GM21360 (cell line): ENCODE results near the gene ADAM22.
"Not testable (repeated sequence)": the region's sequence is repeated elsewhere in the genome, so short reads cannot be mapped to it uniquely, and the experiment has no call there.

ENCODE experiments used
- ATAC-seq: cut with Tn5 transposase; IDR thresholded peaks from one replicate; pipeline ENCODE4 v1.9.1; 2021; ENCODE audit warnings: mild to moderate bottlenecking, moderate library complexity; ENCODE audit not compliant: unreplicated experiment

ADAM22 gene

DNA sequence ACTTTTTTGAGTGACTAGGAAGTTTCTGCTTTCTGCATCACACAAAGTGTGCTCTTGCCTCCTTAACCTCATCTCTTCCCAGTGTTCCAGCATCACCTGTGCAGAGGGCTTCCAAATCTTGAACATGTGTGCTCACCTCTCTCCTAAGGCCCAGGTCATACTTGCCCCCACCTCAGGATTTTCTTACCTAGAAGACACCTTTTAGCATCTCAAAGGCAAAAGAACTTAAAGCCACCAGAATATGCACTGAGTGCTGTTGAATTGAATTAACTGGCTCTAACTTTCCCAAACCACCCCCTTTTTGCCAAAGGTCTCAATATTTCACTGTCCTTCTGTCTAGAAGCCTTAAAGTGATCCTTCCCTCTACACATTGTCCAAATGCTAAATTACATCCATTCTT, 219.3 kb downstream of the ADAM22 start:
- ATAC-seq, result no peak

DNA sequence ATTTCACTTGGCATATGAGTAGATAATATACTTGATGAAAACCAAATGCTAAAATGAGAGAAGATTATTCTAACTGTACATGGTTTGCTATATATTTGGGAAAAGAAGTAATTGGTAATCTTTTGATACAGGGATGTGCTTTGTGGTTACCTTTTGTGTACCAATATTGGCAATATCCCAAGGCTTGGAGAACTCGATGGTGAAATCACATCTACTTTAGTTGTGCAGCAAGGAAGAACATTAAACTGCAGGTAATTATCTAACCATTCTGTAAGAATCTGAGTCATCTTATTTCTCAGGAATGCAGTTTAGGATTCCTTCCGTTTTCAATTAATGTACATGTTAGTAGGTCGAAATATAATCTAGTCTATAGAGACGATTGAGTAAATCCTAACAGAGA, 221.7 kb downstream of the ADAM22 start:
- no peak for ATAC-seq

DNA sequence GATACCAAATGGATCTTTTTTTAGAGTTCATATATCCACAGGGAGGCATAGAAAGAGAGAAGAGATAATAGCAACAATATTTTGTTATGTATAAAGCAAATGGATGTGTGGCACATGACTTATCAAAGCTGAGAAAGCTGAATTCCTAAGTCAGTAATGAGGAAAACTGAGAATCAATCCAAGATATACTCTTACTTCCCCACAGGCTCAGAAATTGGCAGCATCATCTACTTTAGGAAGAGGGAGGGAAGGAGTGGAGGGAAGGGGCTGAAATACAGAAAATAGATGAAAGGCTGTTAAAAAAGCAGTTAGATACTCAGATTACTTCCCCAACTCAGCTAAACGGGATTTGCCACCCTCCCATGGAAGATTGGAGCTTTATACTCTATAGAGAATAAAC, 222.3 kb downstream of the ADAM22 start:
- ATAC-seq, result no peak

DNA sequence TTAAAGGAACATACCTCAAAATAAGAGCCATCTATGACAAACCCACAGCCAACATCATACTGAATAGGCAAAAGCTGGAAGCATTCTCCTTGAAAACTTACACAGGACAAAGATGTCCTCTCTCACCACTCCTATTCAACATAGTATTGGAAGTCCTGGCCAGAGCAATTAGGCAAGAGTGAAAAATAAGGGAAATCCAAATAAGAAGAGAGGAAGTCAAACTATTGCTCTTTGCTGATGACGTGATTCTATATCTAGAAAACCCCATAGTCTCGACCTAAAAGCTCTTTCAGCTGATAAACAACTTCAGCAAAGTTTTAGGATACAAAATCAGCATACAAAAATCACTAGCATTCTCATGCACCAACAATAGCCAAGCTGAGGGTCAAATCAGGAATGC, 225.7 kb downstream of the ADAM22 start:
- not testable (repeated sequence) for ATAC-seq

DNA sequence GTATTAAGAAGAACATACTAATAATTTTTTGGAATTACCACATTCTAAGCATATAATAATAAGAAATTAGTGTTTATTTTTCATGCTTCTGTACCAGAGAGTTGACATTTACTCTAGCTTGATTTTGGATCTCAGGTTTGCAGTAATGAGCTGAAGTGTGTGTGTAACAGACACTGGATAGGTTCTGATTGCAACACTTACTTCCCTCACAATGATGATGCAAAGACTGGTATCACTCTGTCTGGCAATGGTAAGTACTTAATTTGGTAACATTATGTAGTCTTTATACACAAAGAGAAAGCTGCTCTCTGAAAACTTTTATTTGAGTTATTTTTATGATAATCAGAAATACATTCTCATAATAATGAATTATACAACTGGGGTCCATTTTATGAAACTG, 231.6 kb downstream of the ADAM22 start:
- ATAC-seq, result no peak

DNA sequence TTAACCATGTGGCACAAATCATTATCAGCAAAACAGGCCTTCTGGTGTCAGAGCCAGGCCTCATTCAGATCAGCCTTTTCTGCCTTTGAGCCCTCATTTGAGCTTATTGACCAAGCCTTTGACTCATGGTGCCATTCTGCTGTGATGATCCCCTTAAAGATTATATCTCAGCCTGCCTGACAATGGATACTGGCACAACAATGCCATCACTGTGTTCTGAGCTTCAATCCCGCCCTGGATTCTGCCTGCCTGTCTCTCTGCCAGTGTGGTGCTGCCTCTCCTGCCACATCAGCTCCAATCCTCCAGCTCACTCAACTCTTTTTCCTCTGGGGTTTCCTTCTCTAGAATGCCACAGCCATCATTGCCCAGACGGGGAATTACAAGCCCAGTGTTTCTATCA, 233.2 kb downstream of the ADAM22 start:
- ATAC-seq, result no peak

DNA sequence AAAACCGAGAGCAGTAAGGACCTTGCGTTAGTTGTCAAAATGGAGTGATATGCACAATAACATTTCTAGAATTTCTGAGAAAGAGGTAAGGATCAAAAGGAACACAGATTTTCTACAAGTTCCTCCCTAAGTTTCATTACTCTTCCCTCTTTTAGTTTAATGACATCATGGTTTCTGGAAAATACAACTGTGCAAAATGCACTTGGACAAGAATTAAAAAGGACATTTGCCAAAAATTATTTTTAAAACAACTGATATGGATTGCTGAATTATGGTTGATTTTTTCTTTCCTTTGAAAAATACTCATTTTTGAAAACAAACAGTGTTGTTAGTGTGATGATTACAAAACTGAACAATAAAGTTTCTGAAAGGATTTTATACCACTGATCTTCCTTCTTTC, 233.7 kb downstream of the ADAM22 start:
- ATAC-seq, result no peak

DNA sequence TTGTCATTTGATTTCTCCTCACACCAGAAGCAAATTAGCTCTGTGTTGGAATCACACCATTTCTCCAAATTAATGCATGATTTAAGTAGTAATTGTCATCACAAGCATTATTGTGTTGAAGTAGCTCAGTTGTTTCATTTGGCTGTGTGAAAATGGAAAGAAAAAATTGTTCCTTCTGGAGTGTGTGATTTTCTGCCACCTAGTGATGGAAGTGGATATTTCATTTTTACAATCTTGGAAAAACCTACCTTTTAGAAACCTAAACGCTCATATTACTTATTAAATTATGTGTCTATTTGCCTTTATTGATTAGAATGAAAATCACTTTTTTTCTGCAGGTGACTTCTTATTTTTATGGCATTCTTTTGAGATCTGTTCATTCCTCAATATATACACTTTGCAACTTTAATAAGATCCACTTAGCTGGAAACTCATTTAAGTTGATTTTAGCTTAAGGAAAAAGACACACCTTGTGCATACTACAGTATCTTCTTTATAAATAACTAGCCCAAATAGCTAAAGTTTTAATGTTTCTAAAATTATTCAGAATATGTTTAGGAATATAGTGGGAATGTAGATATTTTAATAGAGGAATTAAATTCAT, 235.8 kb downstream of the ADAM22 start:
- ATAC-seq, result no peak

DNA sequence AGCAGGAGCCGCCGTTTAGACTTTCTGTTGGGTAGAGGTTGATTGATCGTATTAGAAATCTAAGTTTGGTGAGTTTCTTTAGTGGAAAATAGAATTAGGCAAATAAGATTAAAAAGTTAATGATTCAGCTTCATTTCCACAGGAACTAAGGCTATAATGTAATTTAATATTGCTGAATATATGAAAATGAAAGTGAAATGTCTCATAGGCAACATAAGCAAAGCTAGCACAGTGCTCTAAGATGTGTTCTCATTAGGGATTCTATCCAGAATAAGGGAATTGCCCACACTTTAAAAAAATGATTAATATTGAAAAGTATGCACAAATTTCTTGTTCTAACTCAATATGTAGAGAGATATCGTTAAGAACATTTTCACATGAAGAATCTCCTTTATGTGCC, 238.8 kb downstream of the ADAM22 start:
- no peak for ATAC-seq

DNA sequence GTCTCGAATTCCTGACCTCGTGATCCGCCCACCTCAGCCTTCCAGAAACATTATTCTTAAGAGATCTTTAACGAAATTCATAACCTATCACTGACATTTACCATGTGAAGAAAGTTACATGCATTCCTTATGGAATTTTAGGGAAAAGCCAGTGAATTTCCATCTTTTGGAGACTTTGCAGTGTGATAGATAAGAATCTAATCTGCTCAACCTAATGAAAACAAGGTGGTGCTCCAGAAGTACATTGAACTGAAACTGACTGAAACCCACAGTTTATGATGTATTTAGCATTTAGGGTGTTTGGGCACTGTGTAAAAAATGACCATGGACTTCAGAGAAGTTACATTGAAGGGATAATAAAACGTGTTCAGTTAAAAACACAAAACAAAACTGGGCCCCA, 242.1 kb downstream of the ADAM22 start:
- ATAC-seq, result no peak

DNA sequence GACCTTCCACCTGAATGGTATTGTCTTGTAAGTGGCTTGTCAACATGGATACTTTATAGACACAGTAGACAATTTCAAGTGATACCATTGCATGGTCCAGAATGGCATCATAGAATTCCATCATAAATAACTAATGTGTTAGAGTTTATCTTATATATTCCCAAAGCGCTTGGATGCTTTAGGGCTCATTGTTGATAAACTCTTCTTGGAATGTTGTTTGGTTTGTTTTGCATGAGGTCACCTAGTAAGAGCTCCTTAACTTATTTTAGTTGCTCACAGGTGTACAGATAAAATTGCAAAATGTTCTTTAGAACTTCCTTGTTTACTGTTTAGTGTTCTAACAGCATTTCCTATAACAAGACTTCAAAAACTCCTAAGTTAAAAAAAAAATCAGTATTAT, 249.0 kb downstream of the ADAM22 start:
- ATAC-seq, result no peak

DNA sequence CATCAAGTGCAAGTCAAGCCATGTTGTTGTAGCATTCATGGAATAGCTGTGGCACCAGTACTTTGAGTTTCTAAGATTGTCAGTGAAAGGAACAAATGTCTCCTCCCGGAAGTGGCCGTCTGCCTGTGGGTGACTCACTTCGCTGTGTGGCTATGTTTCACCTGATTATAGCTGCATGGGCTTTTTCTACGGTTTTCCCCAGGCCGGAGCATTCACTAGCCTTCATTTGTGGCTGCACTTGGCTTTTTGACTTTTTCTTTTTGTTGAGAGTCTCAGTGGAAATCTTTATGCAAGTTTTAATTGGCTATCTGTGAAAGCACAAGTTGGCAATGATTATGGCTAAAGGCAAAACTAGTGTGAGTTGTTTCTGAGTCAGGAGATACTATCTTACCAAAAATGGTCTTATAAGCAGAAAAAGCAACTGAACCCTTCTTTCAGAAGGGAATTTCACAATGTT, 250.8 kb downstream of the ADAM22 start:
- ATAC-seq, result no peak

DNA sequence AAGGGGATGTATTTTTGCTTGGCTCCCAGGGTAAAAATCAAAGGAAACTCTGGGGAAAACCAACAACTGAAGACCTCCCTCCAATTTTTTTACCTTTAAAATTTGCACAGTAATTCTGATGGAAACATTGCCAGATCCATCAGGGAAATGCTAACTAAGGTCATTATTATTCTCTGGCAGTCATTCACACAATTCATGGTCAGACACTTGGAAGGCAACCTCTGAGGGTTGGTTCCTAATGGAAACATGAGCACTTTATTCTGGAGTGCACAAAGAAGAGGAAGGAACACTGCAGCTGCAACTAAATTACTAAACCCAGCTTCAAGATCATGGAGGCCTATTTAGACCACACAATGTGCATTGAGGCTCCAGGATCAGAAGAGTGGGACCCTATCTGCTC, 251.6 kb downstream of the ADAM22 start:
- no peak for ATAC-seq

DNA sequence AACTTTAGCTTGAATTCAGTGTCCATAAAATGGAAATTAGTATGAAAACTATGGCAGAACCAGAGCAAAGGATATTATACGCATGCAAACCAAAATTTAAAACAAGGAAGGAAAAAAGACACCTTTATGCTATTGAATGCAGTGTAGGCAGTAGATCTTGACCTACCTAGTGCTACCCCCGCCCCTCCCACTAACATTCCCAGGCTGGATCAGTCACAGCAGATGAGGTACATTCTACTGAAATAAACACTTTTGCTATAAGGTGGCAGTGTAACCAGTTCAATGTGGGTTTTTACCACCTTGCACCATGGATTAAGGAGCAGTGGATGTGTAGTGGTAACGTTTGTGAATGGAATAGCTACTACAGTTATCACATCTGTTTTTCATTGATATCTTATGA, 257.9 kb downstream of the ADAM22 start:
- ATAC-seq, result no peak

DNA sequence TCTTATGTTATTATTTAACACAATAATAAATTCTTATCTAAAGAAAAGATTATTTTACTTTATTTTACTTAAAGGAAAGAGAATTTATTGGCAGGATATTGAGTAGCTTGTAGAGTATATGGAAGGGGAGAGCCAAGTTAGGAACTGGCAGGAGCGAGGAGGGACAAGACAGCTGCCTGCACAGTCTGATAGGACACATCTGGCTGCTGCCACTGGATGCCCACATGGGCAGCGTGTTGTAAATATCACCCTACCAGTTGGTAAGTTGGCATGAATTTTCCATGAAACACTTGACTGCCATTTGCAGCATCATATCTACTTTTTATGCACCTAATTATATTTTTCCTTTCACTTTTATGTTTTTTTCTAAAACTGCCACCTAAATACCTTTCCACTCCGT, 266.2 kb downstream of the ADAM22 start:
- no peak for ATAC-seq

DNA sequence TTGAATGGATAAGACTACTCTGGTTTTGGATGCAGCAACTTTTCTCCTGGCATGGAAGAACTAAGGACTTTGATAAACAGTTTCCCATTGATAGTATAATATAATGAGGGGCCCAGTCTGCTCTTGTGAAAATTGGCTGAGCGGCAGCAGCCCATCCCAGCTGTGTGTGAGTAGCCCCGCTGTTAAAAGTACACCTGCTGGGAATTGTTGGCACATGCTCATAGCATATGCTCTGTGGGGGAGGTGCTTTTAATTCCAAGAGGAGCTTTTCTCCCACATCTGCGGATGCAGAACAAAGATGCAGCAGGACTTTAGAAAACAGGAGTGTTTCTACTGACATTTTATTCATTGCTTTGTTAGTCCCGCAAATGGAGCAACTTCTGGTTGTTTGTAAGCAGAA, 266.7 kb downstream of the ADAM22 start:
- ATAC-seq, result no peak

DNA sequence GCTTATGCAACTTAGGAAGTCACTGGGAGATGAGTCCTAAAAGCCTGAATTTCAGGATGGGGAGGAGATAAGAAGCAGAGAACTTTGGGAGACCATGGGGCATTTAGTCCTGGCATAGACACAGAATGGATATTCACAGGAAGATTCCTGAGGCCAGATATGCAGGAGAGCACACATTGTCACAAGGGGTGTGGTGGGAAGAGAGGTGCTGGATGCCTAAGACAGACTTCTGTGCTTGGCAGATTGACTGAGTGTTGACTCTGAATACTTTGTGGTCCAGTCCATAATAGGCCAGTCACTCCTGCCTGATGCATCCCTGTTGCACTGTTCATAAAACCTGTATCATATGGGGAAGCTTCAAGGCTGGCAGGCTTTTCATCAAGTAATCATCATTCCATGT, 267.3 kb downstream of the ADAM22 start:
- no peak for ATAC-seq

DNA sequence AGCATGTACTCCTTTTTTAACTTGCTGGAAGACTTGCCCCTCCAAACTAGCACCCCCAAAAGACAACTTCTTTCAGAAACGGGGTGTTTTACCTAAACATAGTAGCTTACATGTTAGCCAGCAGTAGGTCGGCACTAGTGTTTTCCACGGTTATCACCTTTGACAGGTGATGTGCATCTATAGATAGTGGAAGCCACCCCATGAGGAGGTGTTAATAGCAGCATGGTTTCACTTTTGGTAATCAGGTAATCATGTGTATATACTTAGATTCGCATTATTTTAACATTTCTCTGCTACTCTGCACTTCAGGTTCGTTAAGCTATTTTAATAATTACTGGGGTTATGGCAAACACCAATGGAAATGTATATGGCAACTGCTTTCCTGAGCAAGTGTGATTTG, 268.2 kb downstream of the ADAM22 start:
- no peak for ATAC-seq

DNA sequence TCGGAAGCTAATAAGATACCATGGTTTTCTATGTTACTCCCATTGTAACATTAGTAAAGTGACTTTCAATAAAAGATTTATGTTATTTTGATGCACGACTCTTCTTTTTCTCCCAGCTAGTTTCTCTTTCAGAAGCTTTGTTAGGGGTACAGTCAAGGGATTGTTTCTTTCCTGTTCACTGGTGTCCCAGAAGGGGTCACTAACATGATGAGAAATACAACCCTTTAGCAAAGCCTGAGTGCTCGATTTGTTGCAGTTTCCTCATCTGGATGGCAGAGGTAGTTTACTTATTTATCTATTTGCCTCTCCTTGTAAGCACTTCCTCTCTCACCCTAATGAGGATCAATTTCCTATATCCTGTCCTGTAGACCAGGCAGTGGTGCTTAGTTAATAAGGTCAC, 268.7 kb downstream of the ADAM22 start:
- no peak for ATAC-seq

DNA sequence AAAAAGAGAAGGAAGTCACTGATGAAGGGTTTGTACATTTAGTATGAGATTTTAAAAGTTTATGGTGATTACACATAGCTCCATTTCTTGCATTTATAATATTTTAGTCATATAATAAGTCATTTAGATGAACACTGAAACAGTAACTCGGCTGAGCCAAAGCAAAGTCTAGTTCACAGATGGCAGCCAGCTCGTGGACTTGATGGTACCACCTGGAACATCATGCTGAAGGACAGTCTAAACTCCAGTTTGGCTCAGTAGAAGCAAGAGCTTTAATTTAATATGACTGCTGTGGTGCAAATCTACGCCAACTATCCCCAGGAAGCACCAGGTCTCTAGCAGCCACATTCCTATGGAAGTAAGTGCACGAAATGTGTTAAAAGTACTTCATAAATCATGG, 269.4 kb downstream of the ADAM22 start:
- no peak for ATAC-seq

DNA sequence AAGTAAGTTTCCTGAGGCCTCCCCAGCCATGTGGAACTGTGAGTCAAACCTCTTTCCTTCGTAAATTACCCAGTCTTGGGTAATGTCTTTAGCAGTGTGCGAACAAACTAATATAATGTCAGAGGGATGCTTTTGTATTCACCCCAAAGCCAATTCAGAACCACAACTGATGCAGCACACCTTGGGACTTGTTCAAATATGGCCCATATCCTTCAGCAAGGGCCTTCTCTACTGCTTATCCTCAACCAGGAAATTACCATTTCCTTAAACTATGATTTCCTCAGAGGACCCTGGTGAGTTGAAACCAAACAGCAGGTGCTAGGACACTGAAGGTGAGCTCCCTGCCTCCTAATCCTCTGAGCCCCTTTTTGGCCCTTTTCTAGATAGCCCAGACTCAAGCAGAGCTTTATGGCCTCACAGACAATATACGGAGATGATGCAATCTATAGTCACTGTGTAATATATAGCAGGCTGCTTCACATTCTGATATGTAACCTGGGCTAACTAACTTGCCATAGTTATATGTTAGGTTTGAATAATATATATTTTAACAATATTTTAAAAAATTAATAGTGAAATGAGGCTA, 270.6 kb downstream of the ADAM22 start:
- no peak for ATAC-seq

DNA sequence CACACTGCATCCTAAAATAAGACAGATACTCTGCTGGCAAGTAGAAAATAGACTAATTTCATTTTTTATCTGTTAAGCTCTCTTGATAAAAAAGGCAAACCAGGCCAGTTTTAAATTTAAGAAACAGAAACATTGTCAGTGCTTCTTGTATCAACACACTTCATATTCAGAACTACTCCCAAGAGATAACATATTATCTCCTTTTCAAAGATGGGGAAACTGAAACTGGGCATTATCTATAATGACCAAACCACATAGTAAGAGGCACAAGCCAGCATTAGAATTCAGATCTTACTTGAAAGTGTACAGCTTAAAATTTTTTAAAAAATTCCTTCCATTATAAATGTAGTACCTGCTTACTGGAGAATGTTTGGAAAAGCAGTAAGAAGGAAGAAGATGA, 271.1 kb downstream of the ADAM22 start:
- no peak for ATAC-seq

DNA sequence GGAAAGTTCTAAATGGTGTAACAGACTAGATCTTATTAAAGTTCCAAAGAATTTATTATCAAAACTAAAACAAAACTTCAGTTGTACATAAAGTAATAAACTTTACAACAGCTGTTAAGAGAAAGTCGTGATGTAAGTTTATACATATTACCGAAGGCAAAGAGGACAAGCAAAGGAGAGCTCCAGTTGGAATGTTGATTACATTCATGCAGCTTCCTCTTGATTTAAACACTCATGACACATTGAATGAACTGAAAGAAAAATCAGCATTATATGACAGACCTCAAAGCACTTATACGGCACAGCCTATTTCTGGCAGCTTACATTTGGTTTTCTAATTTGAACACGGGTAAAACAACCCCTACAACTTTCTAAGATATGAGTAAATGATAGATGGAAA, 272.2 kb downstream of the ADAM22 start:
- no peak for ATAC-seq
